ENCODE results near the gene NR5A1. TPM values are rescaled to one million over a fixed set of nuclear protein-coding genes. Genes with fewer than 3 reads are reported as not detected.
A peak's percentile ranks its signal among the peaks of the same experiment; 100 is the strongest.

The NR5A1 gene
- not detected for total RNA-seq (2021; fragmentation: NEBNext Ultra II Directional; extraction: Animal tissue kit (Norgen Biotek cat#: 25700))
- long read RNA-seq: 0 reads

GRCh38 chr9:124506931-124507879 lies at the start of gene NR5A1:
TSS of gene NR5A1 (minus strand) at chr9:124507399. CDS start at chr9:124503395, 4,004 bp downstream.
- Mint-ChIP-seq H3K4me3 (no peak within 1 kb of the TSS), H3K36me3 (ENCODE audit: low read depth) (peaks cover 5% of the 10 kb centered on the region), H3K9me3 (no peaks in the 10 kb centered on the region), H3K27me3 (ENCODE audit: insufficient read depth) (peaks cover 31% of the 10 kb centered on the region), H3K27ac (no peak within 1 kb of the TSS), H3K4me1 (ENCODE audit: low read depth) (peaks cover 7% of the 10 kb centered on the region)
- no peak for DNase-seq
- TF ChIP-seq CTCF (IDR thresholded peaks at IDR 0.05): no peak

GRCh38 chr9:124555043-124555442 lies 47.8 kb upstream of the NR5A1 start:
- no peak for DNase-seq
- peaks cover 2% of the 10 kb centered on the region; the same call in 1 of the 2 replicates for H3K27me3 Mint-ChIP-seq (ENCODE audit: insufficient read depth)
- no peak for TF ChIP-seq CTCF (IDR thresholded peaks at IDR 0.05)
- no peaks in the 10 kb centered on the region for H3K9me3 Mint-ChIP-seq
- no peak overlapping the region for H3K27ac Mint-ChIP-seq
- no peak overlapping the region for H3K4me3 Mint-ChIP-seq
- no peaks in the 10 kb centered on the region for H3K36me3 Mint-ChIP-seq (ENCODE audit: low read depth)
- H3K4me1 Mint-ChIP-seq (ENCODE audit: low read depth): peaks cover 6% of the 10 kb centered on the region

- Mint-ChIP-seq H3K4me3 (no peak overlapping the region), H3K27ac (no peak overlapping the region), H3K27me3 (ENCODE audit: insufficient read depth) (peaks cover 4% of the 10 kb centered on the region), H3K9me3 (no peaks in the 10 kb centered on the region), H3K36me3 (ENCODE audit: low read depth) (no peaks in the 10 kb centered on the region), H3K4me1 (ENCODE audit: low read depth) (peaks cover 5% of the 10 kb centered on the region)
- no peak for TF ChIP-seq CTCF (IDR thresholded peaks at IDR 0.05)
- peak; percentile 83 for DNase-seq
These were observed 46.5 kb upstream of the NR5A1 start for GRCh38 chr9:124553738-124554137.

- H3K27me3 Mint-ChIP-seq (ENCODE audit: insufficient read depth): peaks cover 2% of the 10 kb centered on the region
- no peaks in the 10 kb centered on the region for H3K9me3 Mint-ChIP-seq
- H3K27ac Mint-ChIP-seq: no peak overlapping the region
These were observed 45.0 kb upstream of the NR5A1 start for GRCh38 chr9:124552273-124552605.

More at GRCh38 chr9:124552273-124552605, 45.0 kb upstream of the NR5A1 start:
- Mint-ChIP-seq H3K36me3 (ENCODE audit: low read depth) (no peaks in the 10 kb centered on the region), H3K4me3 (no peak overlapping the region), H3K4me1 (ENCODE audit: low read depth) (peaks cover 6% of the 10 kb centered on the region)
- DNase-seq: no peak
- no peak for TF ChIP-seq CTCF (IDR thresholded peaks at IDR 0.05)

Data from HFFc6 (cell line).